HCT116 (cell line): Measurements from ENCODE around the gene RGS6. TPM values are rescaled to one million over a fixed set of nuclear protein-coding genes. Genes with fewer than 3 reads are reported as not detected.

Experiments
- ATAC-seq: fragments of 200-7000 bp; cut with Tn5 transposase; 2 replicates; pipeline ENCODE4 v1.9.1; 2020; ENCODE audit warnings: mild to moderate bottlenecking, moderate library complexity
- BruUV-seq: library from RNA; stranded (reverse); fragments of 400-500 nt; replicated peaks from 2 replicates; lab custom pipeline; 2021; lab: Mats Ljungman, UMichigan
- CTCF ChIA-PET: fragments of 300-600 bp; sonication (Branson Sonifier 250); formaldehyde crosslinking; loops from one replicate; lab custom pipeline; 2021; ENCODE audit warnings: antibody characterized with exemption; lab: Charles Lee
- POLR2A ChIA-PET: fragments of 300-600, 350-600 bp; sonication (Branson Sonifier 250); formaldehyde crosslinking; loops from one replicate; lab custom pipeline; 2021; ENCODE audit warnings: antibody characterized with exemption; lab: Charles Lee
- RAD21 ChIA-PET, 2 experiments: fragments of 300-600 bp; sonication (Branson Sonifier 250); formaldehyde crosslinking; loops; one replicate each; lab custom pipeline; 2023; ENCODE audit warnings: low total read pairs in 2 of 2; ENCODE audit not compliant: uncharacterized antibody in 2 of 2, unreplicated experiment in 2 of 2, low non-redundant PET in 1 of 2; lab: Charles Lee
- DNase-seq: peaks from one replicate; pipeline ENCODE4 v3.0.0-alpha.2; 2010; ENCODE audit warnings: low read depth, low spot score
- H2AFZ ChIP-seq: fragments of 200-600 bp; shearing (Covaris generic), sonication (generic); 2 replicates; pipeline ENCODE4 v1.6.1; 2017; ENCODE audit warnings: low read depth, mixed run types, mixed read lengths, antibody characterized with exemption, low read length; ENCODE audit not compliant: poor library complexity, severe bottlenecking
- H3K27ac ChIP-seq: 2 replicates; pipeline ENCODE4 v1.5.1; 2012; ENCODE audit warnings: low read depth, low read length
- H3K27me3 ChIP-seq: fragments of 200-600 bp; sonication (generic); 2 replicates; pipeline ENCODE4 v1.6.1; 2016; ENCODE audit warnings: mixed run types, low read length, mixed read lengths; ENCODE audit not compliant: insufficient read depth
- H3K36me3 ChIP-seq, 2 experiments: fragments of 200-500 bp in 1 of 2; fragments of 200-600 bp in 1 of 2; sonication (Bioruptor generic) in 1 of 2; sonication (generic) in 1 of 2; 2 replicates each; pipeline versions ENCODE4 v1.5.1 to v1.6.1; 2014 to 2016; ENCODE audit warnings: low read length in 2 of 2, inconsistent platforms in 1 of 2, mixed read lengths in 1 of 2, mixed run types in 1 of 2; ENCODE audit not compliant: insufficient read depth in 2 of 2, control insufficient read depth in 1 of 2
- H3K4me1 ChIP-seq, 2 experiments: fragments of 200-600 bp in 1 of 2; sonication (generic) in 1 of 2; 2 replicates each; pipeline versions ENCODE4 v1.5.1 to v1.6.1; 2012 to 2017; ENCODE audit warnings: low read length in 2 of 2, inconsistent platforms in 1 of 2, mild to moderate bottlenecking in 1 of 2, mixed read lengths in 1 of 2, mixed run types in 1 of 2, moderate library complexity in 1 of 2; ENCODE audit not compliant: insufficient read depth in 2 of 2, control insufficient read depth in 1 of 2
- H3K4me2 ChIP-seq: fragments of 200-600 bp; sonication (generic); 2 replicates; pipeline ENCODE4 v1.6.1; 2017; ENCODE audit warnings: mixed run types, low read length, mixed read lengths
- H3K4me3 ChIP-seq, 2 experiments: fragments of 200-600 bp in 1 of 2; sonication (generic) in 1 of 2; replicated peaks in 1 of 2; 2 replicates each; pipeline ENCODE4 v1.5.1; 2011 to 2016; ENCODE audit warnings: low read length in 2 of 2, control low read depth in 1 of 2, low read depth in 1 of 2, mild to moderate bottlenecking in 1 of 2, mixed read lengths in 1 of 2, mixed run types in 1 of 2
- H3K79me2 ChIP-seq: fragments of 200-600 bp; sonication (generic); 2 replicates; pipeline ENCODE4 v1.6.1; 2017; ENCODE audit warnings: mild to moderate bottlenecking, mixed run types, low read length, moderate library complexity, mixed read lengths; ENCODE audit not compliant: insufficient read depth
- H3K9ac ChIP-seq: fragments of 200-600 bp; sonication (generic); 2 replicates; pipeline ENCODE4 v1.6.1; 2016; ENCODE audit warnings: low read length, mixed read lengths
- H3K9me2 ChIP-seq: fragments of 200-600 bp; sonication (generic), shearing (Covaris generic); 2 replicates; pipeline ENCODE4 v1.6.1; 2017; ENCODE audit warnings: mixed run types, mild to moderate bottlenecking, moderate library complexity; ENCODE audit not compliant: insufficient read depth
- H3K9me3 ChIP-seq, 2 experiments: fragments of 200-500 bp in 1 of 2; fragments of 200-600 bp in 1 of 2; sonication (Bioruptor generic) in 1 of 2; sonication (generic) in 1 of 2; 2 replicates each; pipeline ENCODE4 v1.6.1; 2014 to 2017; ENCODE audit warnings: low read length in 2 of 2, mixed read lengths in 2 of 2, inconsistent platforms in 1 of 2, low read depth in 1 of 2, mild to moderate bottlenecking in 1 of 2, mixed run types in 1 of 2, moderate library complexity in 1 of 2; ENCODE audit not compliant: control insufficient read depth in 1 of 2, insufficient read depth in 1 of 2
- H4K20me1 ChIP-seq: fragments of 200-600 bp; sonication (generic), shearing (Covaris generic); 2 replicates; pipeline ENCODE4 v1.6.1; 2017; ENCODE audit warnings: mixed run types, mild to moderate bottlenecking, moderate library complexity; ENCODE audit not compliant: insufficient read depth
- EGR1 ChIP-seq: IDR thresholded peaks from 2 replicates; pipeline ENCODE4 v1.6.1; 2012; ENCODE audit warnings: low read depth
- ELF1 ChIP-seq: IDR thresholded peaks from 2 replicates; pipeline ENCODE4 v1.6.1; 2012; ENCODE audit warnings: low read depth, borderline replicate concordance
- FOSL1 ChIP-seq: IDR thresholded peaks from 2 replicates; pipeline ENCODE4 v1.6.1; 2012; ENCODE audit warnings: low read depth
- JUND ChIP-seq: IDR thresholded peaks from 2 replicates; pipeline ENCODE4 v1.6.1; 2012
- POLR2A ChIP-seq: IDR thresholded peaks from 2 replicates; pipeline ENCODE4 v1.7.0; 2011; ENCODE audit warnings: borderline replicate concordance; ENCODE audit not compliant: insufficient read depth, insufficient read length; ENCODE audit errors: extremely low read depth
- POLR2AphosphoS5 ChIP-seq: IDR thresholded peaks from 2 replicates; pipeline ENCODE4 v1.6.1; 2011; ENCODE audit warnings: mild to moderate bottlenecking, low read depth, low read length, moderate library complexity
- SRF ChIP-seq: IDR thresholded peaks from 2 replicates; pipeline ENCODE4 v1.6.1; 2012; ENCODE audit warnings: low read depth
- TCF7L2 ChIP-seq: IDR thresholded peaks from 2 replicates; pipeline ENCODE4 v1.7.0; 2011; ENCODE audit warnings: borderline replicate concordance, inconsistent platforms; ENCODE audit not compliant: insufficient read depth, insufficient read length; ENCODE audit errors: extremely low read depth
- ZFX ChIP-seq: fragments of 450-650 bp; IDR thresholded peaks from 2 replicates; pipeline ENCODE4 v1.6.1; 2017
- intact Hi-C: fragments of 100-400 bp; cut with micrococcal nuclease; formaldehyde crosslinking; loops from 2 replicates; pipeline ENCODE4 v1.10.0; 2022
- total RNA-seq: library from RNA; stranded (reverse); gene quantifications from one replicate; pipeline ENCODE4 v1.2.1, GENCODE V29; 2021; ENCODE audit not compliant: unreplicated experiment
- TF ChIP-seq, protein P1 (sequence below): IDR thresholded peaks from 2 replicates; pipeline ENCODE4 v1.6.1; 2012; ENCODE audit warnings: low read depth
- TF ChIP-seq, protein P2 (sequence below): IDR thresholded peaks from 2 replicates; pipeline ENCODE4 v1.6.1; 2012

The RGS6 gene
- total RNA-seq, 1 experiment from 2014 or later: 4.7 TPM

DNA sequence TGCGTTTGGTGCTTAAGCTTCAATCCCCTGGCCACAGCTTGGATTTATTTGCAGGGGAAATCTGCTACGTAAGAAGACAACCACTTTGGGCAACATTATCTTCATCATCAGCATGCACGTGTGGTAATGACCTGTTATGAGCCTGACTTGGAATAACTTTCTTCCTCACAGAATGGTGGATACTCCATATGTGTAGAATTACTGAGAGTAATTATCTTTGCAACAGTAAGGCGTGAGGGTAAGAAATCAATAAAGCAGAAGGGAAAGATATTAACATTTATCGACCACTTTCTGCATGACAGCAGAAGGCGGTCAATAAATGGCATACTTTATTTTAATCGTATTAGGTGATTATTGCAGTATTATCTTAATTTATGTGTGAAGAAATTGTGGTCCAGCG, 152.7 kb downstream of the RGS6 start:
- H3K4me1 ChIP-seq: no peaks in the 10 kb centered on the region
- H3K9ac ChIP-seq: no peak overlapping the region
- no peak for ATAC-seq
- no peaks in the 10 kb centered on the region for H3K9me2 ChIP-seq
- BruUV-seq: no TSS peak
- H3K79me2 ChIP-seq: no peaks in the 10 kb centered on the region
- CTCF ChIA-PET: no interaction called here
- no peak for TF ChIP-seq SRF
- TF ChIP-seq ZFX: no peak
- no peak for TF ChIP-seq TCF7L2
- TF ChIP-seq FOSL1: no peak
- TF ChIP-seq POLR2A: no peak
- no peak for TF ChIP-seq EGR1
- TF ChIP-seq JUND: no peak
- TF ChIP-seq ELF1: no peak
- TF ChIP-seq, protein P1, sequence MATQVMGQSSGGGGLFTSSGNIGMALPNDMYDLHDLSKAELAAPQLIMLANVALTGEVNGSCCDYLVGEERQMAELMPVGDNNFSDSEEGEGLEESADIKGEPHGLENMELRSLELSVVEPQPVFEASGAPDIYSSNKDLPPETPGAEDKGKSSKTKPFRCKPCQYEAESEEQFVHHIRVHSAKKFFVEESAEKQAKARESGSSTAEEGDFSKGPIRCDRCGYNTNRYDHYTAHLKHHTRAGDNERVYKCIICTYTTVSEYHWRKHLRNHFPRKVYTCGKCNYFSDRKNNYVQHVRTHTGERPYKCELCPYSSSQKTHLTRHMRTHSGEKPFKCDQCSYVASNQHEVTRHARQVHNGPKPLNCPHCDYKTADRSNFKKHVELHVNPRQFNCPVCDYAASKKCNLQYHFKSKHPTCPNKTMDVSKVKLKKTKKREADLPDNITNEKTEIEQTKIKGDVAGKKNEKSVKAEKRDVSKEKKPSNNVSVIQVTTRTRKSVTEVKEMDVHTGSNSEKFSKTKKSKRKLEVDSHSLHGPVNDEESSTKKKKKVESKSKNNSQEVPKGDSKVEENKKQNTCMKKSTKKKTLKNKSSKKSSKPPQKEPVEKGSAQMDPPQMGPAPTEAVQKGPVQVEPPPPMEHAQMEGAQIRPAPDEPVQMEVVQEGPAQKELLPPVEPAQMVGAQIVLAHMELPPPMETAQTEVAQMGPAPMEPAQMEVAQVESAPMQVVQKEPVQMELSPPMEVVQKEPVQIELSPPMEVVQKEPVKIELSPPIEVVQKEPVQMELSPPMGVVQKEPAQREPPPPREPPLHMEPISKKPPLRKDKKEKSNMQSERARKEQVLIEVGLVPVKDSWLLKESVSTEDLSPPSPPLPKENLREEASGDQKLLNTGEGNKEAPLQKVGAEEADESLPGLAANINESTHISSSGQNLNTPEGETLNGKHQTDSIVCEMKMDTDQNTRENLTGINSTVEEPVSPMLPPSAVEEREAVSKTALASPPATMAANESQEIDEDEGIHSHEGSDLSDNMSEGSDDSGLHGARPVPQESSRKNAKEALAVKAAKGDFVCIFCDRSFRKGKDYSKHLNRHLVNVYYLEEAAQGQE: no peak
- no peak for TF ChIP-seq POLR2AphosphoS5
- TF ChIP-seq, protein P2, sequence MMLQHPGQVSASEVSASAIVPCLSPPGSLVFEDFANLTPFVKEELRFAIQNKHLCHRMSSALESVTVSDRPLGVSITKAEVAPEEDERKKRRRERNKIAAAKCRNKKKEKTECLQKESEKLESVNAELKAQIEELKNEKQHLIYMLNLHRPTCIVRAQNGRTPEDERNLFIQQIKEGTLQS: no peak
- TF ChIP-seq, all 23 proteins: peak for 0
- POLR2A ChIA-PET: no interaction called here
- intact Hi-C loops: no loop called here
- Histone ChIP-seq H3K4me3 (no peak overlapping the region), H3K27me3 (peaks cover 5% of the 10 kb centered on the region; the same call in 1 of the 2 replicates), H3K36me3 (no peaks in the 10 kb centered on the region), H3K9me3 (no peaks in the 10 kb centered on the region), H3K27ac (no peak overlapping the region), H4K20me1 (no peaks in the 10 kb centered on the region), H2AFZ (no peak overlapping the region), H3K4me2 (no peak overlapping the region)
- DNase-seq: no peak
- RAD21 ChIA-PET: no interaction called here
